DMS53 treated with DMSO at 0.1 percent for 48 hours (cell line): ENCODE data around the gene PHLDB1.
"Not testable (repeated sequence)": the region's sequence is repeated elsewhere in the genome, so short reads cannot be mapped to it uniquely, and the experiment has no call there.

Experiments
- DNase-seq: peaks from one replicate; lab custom pipeline; 2025; ENCODE audit not compliant: unreplicated experiment; lab: John Stamatoyannopoulos, UW

Gene PHLDB1

GRCh38 chr11:118605116-118605867 lies 2.1 kb upstream of the PHLDB1 start:
- no peak for DNase-seq

GRCh38 chr11:118606157-118606843 lies 1.1 kb upstream of the PHLDB1 start:
- DNase-seq: no peak

- no peak for DNase-seq
Measured at GRCh38 chr11:118606844-118607228, 579 bp upstream of the PHLDB1 start.

GRCh38 chr11:118608360-118609227 lies 1.2 kb downstream of the PHLDB1 start:
- no peak for DNase-seq

- no peak for DNase-seq
Measured at GRCh38 chr11:118609380-118610224, 2.2 kb downstream of the PHLDB1 start.

GRCh38 chr11:118610225-118610772 lies 2.9 kb downstream of the PHLDB1 start:
- no peak for DNase-seq

- peak; percentile 77 for DNase-seq
Measured at GRCh38 chr11:118610773-118611432, 3.5 kb downstream of the PHLDB1 start.

- DNase-seq: not testable (repeated sequence)
Measured at GRCh38 chr11:118611433-118611795, 4.0 kb downstream of the PHLDB1 start.

- no peak for DNase-seq
Measured at GRCh38 chr11:118612378-118612777, 5.0 kb downstream of the PHLDB1 start.

- no peak for DNase-seq
Measured at GRCh38 chr11:118614511-118614910, 7.1 kb downstream of the PHLDB1 start.

GRCh38 chr11:118615282-118615975 lies 8.0 kb downstream of the PHLDB1 start:
- DNase-seq: no peak

GRCh38 chr11:118615976-118616371 lies 8.6 kb downstream of the PHLDB1 start:
- DNase-seq: no peak

- no peak for DNase-seq
Measured at GRCh38 chr11:118618115-118618990, 10.9 kb downstream of the PHLDB1 start.

GRCh38 chr11:118618991-118619375 lies 11.6 kb downstream of the PHLDB1 start:
- no peak for DNase-seq

GRCh38 chr11:118619444-118620197 lies 12.2 kb downstream of the PHLDB1 start:
- DNase-seq: peak; percentile 71

- no peak for DNase-seq
Measured at GRCh38 chr11:118620529-118621070, 13.2 kb downstream of the PHLDB1 start.

- peak; percentile 88 for DNase-seq
Measured at GRCh38 chr11:118621071-118621783, 13.8 kb downstream of the PHLDB1 start.
